NT2/D1 (cell line): Measurements from ENCODE around the gene DOCK2.

Experiments used
- SUZ12 ChIP-seq: IDR thresholded peaks from 2 replicates; pipeline ENCODE4 v1.6.1; 2011; ENCODE audit not compliant: insufficient read length, insufficient read depth; ENCODE audit errors: extremely low read depth
- YY1 ChIP-seq: IDR thresholded peaks from 2 replicates; pipeline ENCODE4 v1.6.1; 2011; ENCODE audit not compliant: insufficient read length, insufficient read depth
- ZNF274 ChIP-seq: IDR thresholded peaks from 2 replicates; pipeline ENCODE4 v1.6.1; 2011; ENCODE audit warnings: mild to moderate bottlenecking, low read depth, low read length

DNA sequence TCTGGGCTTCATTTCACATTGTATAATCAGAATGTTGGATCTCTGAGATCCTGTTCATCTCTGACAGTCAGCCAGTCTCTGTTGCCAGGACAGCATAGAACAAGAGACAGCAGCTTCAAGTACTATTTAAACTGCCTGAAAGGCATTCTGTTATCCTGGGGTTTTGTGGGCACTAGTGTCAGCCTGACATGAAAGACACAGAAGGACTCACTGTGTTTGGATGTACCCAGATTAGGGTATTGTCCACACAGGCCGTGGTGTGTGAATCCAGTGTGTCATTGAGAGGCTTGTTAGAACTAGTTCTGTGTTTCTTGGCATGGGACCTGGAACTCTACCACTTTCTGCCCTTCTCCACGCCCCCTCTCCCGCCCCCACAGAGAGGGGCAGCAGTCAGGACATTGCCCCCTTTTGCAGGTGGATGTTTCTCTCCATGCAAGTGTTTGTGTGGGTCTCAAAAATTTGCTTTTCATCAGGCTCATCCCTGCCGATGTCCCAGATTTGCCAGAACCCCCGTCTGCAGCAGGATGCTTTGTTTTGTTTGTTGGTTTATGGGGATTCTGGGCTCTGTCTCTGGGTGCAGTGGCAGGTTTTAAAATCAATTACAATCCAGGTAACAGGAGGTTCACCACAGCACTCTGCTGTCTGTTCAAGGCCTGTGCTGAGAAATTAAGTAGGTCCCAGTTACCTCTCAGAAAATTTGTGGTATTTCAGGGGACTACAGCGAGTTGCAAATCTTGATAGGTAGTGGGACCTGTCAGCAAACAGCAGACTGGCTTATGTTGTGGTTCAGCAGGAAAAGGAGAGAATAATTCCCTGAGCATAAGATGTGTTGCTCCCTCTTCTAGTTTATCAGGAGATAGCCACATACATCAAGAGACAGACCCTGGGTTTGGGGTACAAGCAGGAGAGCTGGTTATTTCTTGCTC is 144.6 kb downstream of the DOCK2 start:
- no peak for TF ChIP-seq YY1
- no peak for TF ChIP-seq ZNF274
- no peak for TF ChIP-seq SUZ12
